HG02938 (cell line): Measurements from ENCODE around the gene CHRNA4.

Experiments
- ATAC-seq: cut with Tn5 transposase; IDR thresholded peaks from one replicate; pipeline ENCODE4 v1.9.1; 2021; ENCODE audit warnings: mild to moderate bottlenecking, moderate library complexity; ENCODE audit not compliant: unreplicated experiment

Gene CHRNA4

DNA sequence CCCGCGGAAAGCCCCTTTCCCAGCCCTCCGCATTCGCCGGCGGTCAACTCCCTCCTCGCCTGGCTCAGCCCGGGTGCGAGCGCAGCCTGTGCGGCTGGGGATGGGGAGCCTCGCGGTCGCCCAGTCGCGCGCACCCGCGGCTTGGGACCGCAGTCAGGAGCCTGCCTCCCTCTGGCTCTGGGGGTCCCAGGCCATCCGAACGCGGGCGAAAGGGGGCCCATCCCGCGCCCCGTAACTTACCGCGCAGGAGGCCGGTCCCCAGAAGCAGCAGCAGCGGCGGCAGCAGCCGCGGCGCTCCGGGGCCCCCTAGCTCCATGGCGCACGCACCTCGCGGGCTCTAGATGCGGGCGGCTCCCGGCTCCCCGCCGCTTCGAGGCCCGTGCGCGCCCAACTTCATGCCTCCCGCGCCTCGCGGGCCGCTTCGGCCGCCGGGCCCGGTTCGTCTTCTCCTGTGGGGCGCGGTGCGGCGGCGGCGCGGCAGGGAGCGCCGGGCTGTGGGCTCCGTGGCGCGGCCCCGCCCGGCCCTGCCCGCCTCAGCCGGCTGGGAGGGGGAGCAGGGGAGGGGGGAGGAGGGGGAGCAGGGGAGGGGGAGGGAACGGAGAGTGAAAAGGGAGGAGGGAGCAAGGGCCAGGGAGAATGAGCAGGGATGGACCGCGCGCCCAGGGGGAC is at the start of gene CHRNA4:
CHRNA4 (minus strand) TSS at position 500 of the 669 bp plus-strand sequence; CDS start at position 316, 184 bp downstream.
- no peak for ATAC-seq

DNA sequence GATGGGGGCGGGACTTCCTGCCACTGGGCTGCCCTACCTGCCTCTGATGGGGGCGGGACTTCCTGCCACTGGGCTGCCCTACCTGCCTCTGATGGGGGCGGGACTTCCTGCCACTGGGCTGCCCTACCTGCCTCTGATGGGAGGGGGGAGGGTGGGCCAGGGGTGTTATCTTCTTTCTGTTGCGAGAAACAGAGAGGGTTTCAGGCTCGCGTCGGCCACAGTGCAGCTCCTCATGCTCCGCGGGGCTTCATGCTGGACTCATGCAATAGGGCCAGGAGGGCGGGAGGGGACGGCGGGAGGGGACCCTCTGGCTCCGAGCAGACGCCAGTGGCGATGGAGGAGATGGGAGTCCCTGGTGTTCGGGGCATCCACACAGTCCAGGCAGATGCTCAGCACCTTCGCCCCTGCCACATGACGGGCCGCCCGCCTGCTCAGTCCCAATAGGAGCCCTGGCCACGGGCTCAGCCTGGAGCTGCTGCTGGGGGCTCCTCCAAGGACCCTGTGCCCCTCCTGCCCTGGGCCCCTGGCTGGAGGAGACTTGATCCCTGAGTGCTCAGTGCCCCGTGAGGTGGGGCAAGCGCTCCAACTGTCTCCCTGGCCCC is 48.8 kb upstream of the CHRNA4 start:
- no peak for ATAC-seq

DNA sequence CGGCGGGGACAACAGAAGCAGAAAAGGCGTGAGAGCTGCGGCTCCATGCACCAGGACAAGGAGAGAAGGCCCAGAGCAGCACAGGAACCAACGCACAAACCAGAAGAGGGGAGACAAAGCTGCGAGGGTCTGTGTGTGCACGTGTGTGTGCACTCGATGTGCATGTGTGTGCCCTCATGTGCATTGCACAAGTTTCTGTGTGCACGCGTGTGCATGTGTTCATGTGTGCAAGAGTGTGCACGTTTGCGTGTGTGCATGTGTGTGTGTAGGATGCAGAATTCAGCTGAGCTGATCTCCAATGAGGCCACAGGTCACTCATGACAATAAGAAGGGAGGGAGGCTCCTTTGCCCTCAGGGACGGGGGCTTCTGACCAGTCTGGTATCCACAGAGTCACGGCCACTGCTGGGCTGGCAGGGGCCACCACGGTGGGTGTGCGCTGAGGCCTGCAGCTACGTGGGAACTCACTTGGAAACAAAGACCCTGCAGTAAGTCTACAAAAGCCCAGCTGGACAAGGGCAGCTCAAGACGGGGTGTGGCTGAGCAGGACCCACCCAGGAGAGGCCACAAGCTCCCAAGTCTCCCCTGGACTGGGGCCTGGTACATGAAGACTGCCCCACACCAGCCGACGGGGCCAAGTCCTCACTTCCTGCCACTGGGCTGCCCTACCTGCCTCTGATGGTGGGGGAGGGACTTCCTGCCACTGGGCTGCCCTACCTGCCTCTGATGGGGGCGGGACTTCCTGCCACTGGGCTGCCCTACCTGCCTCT is 48.1 kb upstream of the CHRNA4 start:
- ATAC-seq: no peak

DNA sequence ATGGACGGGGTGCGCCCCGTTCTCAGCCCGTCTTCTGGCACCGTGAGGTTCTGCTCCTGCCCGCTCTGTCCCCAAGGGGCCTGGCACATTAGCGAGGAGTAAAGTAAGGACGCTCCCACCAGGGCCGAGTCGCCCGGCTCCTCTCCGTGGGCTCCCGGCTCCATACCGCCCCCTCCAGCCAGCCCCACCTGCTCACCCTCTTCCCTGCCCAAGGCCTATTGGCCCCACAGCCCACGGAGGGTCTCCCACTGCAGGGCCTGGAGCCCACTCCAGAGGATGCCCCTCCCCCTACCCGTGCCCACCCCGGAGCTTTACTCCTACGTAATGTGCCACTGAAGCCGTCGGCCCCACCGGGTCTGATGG is 47.5 kb upstream of the CHRNA4 start:
- no peak for ATAC-seq

DNA sequence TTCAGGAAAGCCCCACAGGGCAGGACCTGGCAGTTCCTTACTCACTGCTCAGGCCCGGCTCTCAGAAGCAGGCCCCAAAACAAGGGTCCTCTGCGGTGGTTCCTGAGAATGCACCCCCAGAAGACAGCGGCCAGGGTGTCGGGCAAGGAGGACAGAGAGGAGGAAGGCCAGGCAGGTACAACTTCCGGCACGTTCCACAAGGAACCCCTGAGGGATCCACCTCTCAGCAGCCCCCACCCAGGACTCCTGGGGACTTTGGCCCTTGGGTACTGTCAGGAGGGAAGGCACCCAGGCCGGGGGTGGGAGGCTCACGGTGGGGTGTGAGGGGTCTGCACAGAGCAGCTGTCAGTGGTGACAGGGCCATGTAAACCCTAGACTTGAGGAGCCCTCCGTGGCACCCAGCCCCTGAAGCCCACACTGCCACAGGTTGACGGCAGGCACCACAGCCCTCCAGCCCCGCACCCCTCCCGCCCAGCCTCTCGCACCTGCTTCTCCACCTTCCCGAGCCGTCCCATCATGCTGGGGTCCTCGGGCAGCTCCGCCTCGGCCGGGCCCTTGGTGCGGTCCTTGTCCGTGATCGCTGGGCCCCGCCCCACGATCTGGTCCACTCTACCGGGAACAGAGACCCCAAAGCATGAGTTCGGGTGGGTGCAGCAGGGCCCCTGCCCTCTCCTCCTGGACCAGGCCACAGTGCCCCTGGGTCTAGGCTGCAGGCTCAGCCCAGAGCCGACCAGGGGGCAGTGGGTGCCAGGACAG is 47.0 kb upstream of the CHRNA4 start:
- ATAC-seq: no peak

DNA sequence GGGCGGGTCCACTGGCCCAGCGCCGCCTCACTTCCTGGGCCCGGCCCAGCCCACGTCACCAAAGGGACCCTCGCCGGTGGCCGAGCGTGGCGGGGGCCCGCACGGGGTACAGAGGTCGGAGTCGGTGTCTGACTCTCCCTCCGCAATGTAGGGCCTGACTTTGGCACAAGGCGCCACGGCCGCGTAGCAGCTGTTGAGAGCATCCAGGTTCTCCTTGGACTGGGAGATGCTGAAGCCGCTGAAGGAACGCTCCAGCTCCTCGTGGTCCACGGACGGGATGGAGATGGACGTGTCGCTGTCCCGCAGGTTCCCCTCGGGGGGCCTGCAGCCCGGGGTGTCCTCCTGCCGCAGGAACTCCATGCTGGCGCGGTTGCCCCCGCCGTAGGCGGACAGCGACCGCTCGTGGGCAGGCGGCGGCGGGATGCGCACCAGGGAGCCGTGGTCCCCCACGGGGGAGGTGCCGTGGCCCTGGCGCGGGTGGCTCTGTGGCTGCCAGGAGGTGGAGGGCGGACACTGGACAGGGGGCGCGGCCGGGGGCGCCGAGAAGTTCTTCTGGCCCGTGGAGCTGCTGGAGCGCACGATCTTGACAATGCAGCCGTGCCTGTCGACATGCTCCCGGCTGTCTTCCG is 45.6 kb upstream of the CHRNA4 start:
- ATAC-seq: no peak

DNA sequence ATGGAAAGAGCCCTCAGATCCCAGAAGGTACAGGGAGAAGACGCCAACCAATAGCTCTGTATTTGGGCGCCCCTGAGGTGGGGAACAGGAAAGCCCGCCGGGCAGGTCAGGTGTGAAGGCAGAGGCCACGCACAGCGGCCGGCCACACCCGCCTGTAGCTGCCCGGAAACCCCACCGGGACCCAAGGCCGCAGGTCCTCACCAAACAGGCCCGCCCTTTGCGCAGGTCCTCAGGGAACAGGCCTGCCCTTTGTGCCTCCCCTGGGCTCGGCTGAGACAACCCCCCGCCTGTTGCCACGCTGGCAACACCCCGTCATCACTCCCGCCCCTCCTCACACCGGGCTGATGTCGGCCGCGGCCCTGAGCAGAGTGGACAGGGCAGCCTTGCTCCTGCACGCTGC is 44.9 kb upstream of the CHRNA4 start:
- no peak for ATAC-seq

DNA sequence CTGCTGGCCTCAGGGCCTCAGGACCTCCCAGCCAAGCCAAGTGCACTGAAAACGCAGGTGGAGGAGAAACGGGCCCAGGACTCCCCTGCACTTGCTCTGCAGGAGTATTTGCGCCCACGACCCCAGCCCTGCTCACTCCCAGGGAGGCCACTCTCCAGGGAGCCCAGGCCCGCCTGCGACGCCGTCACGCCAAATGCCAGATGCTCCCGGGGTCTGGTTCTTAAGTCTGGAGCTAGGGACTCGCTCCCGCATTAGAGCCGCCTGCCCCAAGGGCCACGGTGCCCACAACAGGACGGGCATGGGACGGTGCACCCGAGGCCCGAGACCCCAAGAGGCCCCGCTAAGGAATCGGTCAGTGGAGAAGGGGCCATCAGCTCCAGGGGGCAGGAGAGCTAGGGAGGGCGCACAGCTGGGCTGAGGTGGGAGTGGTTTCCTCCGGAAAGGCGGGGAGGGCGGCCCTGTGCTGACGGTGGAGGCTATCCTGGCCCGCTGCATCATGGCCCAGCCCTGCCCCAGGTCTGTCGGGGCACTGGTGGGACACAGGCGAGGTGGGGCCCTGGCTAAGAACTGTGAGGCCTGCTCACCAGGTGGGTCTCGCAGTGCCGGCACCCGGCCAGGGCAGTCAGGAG is 44.1 kb upstream of the CHRNA4 start:
- no peak for ATAC-seq

DNA sequence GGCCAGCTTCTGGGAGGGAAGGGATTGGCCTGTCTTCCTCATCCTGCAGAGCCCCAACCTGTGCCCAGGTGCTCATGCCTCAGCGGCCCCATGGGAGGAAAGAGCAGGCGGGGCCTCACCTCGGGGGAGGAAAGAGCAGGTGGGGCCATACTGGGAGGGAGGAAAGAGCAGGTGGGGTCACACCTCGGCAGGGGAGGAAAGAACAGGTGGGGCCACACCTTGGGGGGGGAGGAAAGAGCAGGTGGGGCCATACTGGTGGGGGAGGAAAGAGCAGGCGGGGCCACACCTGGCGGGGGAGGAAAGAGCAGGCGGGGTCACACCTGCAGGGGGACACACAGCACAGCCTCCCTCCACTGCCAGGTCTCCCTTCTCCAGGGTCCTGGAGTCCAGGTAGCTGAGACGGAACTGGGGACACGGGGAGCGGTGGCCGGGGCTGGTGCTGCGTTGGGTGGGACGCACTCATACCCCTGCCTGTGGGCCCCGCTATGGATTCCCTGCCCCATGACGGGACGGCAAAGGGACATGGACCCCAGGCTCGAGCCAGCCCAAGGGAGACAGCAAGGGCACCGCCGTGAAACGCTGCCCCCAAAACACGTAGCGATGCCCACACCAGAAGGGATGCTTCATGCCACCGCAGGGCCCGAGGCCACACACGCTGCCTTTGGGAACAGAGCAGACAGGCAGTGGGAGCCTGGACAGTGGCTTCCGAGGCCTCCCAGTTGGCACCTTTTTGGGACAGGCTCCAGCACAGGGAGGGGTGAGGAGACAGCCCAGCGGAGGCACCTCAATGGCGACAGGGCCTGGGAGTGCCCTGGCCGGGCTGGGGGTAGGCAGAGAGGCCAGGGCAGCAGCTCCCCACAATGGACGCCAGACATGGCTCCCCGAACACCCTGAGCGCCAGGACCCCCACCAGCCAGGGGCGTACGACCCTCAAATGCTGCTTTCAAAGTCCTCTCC is 43.3 kb upstream of the CHRNA4 start:
- ATAC-seq: no peak

DNA sequence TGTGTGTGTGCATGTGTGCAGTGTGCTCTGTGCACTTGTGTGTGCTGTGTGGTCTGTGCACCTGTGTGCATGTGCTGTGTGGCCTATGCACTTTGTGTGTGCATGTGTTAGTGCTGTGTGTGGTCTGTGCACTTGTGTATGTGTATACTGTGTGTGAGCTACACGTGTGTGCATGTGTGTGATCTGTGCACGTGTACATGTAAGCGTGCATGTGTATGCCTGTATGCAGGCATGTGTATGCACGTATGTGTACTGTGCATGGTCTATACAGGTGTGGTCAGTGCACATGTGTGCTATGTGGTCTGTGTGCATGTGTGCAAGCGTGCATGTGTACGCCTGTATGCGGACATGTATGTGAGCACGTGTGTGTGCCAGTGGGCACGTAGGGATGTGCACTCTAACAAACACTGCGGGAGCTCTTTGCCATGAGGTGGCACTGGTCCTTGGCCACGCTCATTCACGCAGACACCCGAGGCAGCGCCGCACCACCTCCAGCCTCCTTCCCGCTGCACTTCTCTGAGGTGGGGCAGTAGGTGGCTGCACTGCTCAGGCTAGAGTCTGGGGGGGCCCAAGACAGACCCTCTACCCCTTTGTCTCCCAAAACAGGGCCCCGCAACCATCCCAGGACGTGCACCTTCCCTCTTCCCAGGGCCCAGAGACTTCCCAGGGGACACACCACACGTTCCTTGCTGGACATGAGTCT is 42.4 kb upstream of the CHRNA4 start:
- no peak for ATAC-seq

DNA sequence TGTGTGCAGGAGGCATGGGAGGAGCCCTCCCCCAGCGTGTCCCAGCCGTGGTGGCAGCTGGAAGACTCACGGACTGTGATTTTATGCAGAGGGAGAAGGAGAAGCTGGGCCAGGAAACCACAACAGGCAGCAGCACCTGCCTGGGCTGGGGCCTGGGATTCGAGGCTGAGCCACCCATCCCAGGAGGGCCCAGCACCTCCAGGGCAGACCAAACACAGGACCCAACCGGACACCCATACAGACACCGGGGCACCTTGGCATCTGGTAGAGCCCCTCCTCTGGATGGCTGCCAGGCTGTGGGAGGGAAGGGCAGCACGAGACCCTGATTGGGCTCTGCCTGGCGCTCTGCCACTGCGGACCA is 41.7 kb upstream of the CHRNA4 start:
- ATAC-seq: no peak

DNA sequence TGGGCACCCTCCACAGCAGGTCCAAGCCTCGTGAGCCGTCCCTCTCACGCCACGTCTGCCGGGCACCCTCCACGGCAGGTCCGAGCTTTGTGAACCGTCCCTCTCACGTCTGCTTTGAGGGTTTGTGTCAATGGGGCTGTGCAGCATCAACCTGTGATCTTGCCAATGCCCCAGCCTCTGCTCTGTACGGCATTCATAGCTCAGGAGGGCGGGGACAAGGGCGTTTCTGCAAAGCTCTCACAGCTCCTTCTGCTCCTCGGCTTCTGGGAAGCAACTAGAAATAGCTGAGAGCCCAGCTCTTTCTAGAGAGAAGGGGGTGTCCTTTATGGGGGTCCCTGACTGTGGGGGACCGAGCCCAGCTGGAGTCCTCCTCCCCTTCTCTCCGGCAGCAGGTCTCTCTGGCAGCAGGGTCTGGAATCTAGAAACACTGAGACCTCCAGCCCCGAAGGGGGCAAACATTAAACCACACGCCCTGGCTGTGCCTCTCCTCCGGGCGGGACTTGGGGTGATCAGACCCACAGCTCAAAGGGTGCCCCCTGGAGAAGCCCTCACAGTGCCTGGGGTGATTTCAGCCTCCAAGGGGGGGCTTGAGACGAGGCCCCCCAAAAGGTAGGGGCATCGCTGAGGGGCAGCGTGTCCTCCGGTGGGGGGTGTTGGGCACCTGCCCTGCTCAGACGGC is 41.2 kb upstream of the CHRNA4 start:
- ATAC-seq: no peak

DNA sequence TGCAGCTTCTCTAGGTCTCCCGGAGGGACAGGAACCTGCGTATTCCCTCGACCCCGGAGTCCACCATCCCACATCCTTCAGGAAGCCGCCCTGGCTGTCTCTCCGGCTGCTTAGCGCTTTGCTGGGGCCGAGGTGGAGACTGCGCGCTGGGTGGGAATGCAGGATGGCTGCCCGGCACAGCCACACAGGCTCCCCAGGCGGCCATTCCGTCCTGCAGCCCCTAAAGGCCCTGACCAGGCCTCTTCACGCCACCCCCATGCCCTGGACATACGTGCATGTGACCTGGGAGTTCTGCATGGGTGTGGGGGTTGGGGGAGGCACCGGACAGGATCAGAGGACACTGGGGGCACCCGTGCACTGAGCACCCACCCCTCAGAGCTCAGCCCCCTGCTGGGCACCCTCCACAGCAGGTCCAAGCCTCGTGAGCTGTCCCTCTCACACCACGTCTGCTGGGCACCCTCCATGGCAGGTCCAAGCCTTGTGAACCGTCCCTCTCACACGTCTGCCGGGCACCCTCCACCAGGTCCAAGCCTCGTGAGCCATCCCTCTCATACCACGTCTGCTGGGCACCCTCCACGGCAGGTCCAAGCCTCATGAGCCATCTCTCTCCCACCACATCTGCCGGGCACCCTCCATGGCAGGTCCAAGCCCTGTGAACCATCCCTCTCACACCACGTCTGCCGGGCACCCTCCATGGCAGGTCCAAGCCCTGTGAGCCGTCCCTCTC is 40.4 kb upstream of the CHRNA4 start:
- ATAC-seq: no peak

DNA sequence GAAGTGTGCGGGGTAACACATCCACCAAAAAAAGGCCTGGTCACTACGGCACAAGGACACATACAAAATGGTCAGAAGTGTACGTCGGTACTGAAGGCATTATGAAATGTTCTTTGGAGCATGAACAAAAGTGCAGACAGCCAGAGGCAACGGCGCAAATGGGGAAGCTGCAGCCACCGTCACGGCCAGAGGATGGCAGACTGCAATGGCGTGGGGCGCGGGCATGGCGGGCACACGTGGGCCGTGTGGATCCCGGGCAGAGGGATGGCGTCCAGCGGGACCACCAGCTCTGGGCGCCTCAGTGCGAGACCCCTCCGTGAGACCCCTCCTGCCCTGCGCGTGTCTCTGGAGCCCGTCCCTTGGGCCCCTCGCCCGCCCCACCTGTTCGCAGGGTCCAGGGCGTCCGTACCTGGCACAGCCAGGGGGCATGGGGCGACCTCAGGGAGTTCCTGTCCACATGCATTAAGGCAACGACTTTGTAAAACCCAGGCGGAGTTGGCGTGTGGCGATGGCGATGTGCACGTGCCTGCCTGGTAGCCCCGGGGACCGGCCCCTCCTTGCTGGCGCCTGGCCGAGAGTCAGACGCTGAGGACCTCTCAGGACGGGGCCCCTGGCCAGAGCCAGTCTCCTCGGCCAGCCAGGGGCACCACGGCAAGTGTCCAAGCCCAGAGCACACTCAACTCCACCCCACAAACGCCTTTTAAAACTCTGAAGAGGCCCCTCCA is 39.5 kb upstream of the CHRNA4 start:
- ATAC-seq: no peak

DNA sequence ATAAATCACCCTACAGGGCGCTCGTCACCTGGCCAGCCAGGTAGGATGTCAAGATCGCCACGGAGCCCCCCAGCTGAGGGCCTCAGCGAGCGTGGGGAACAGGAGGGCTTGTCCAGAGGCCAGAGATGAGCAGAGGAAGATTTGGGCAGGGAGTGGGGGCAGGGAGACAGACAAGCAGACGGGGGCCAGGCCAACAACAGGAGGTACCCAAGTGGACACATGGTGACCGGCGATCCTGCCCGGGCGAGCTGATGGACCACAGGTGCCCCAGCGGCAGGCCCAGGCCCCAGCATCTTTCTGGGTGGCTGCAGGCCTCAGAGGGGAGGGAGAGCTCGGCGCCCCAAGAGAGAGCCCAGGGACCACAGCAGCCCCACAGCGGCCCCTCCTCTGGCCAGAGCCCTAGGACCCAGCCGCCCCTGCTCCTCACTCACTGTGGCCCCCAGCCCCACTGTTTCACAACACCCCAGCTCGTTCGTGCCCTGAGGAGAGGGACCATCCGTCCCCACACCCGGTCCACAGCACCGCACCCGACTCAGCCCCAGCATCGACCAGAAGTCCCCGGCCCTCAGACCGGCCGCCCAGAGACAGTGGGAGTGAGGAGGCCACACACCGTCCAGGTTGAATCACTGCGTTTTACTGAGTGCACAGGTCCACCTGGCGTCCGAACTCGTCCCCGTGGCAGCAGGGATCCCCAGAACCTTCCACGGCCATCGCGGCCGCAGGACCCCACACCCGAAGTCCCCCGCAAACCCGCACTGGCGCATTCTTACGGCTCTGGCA is 38.6 kb upstream of the CHRNA4 start:
- ATAC-seq: no peak
